ENCODE data around the gene MAGEB4. TPM values are rescaled to one million over a fixed set of nuclear protein-coding genes. Genes with fewer than 3 reads are reported as not detected.

MAGEB4 gene
- total and polyA plus RNA-seq, 10 of the 15 experiments (the other 5 are each of a cell fraction or from before 2014, with no cell fraction given) = 0.04 TPM; not detected in 9

GRCh38 chrX:30262763-30263162, 21.0 kb downstream of the MAGEB4 start (continued):
- TF ChIP-seq BMI1 (IDR thresholded peaks at IDR 0.05; ENCODE audit: borderline replicate concordance) (no peak), SIX5 (IDR thresholded peaks at IDR 0.05; ENCODE audit: low read depth, low read length, severe bottlenecking) (no peak)

- CTCF ChIA-PET = no interaction called here
These were observed 28.8 kb downstream of the MAGEB4 start for GRCh38 chrX:30270639-30271038.

More at GRCh38 chrX:30270639-30271038, 28.8 kb downstream of the MAGEB4 start:
- WGBS (ENCODE audit: insufficient coverage, insufficient replicate concordance, low lambda C conversion rate, missing lambda C conversion rate) = 3% methylated on average over 3 of the region's 3 CpGs
- H3K9ac ChIP-seq (ENCODE audit: control insufficient read depth, insufficient read depth, low read length) = no peak overlapping the region
- H3K4me2 ChIP-seq (ENCODE audit: control insufficient read depth, insufficient read depth) = no peak overlapping the region
- RAD21 ChIA-PET (ENCODE audit: unreplicated experiment) = no interaction called here
- no peak for FAIRE-seq
- no peak for DNase-seq (ENCODE audit: low read depth, low spot score)
- H3K27me3 ChIP-seq (replicated peaks in 1 of 2; ENCODE audit: control insufficient read depth in 2 of 2, insufficient read depth in 2 of 2, low read length in 1 of 2) = peaks cover 0 to 2% of the 10 kb centered on the region in 2 experiments; a peak in 1 of 4 replicates
- POLR2A ChIA-PET = no interaction called here
- TF ChIP-seq RB1 (IDR thresholded peaks at IDR 0.05; ENCODE audit: borderline replicate concordance) (no peak), IKZF2 (IDR thresholded peaks at IDR 0.05) (no peak), NFXL1 (IDR thresholded peaks at IDR 0.05; ENCODE audit: borderline replicate concordance) (no peak), ZBTB4 (CRISPR knock-in tag; IDR thresholded peaks at IDR 0.05) (no peak), SMAD5 (IDR thresholded peaks at IDR 0.05; ENCODE audit: low read depth) (no peak), NKRF (conservative IDR thresholded peaks at IDR 0.05) (no peak)
- intact Hi-C loops (cut with micrococcal nuclease; ENCODE audit: unreplicated experiment) = loop anchor here (10.0 kb wide), 1 partner anchor 126 kb away; no protein-coding TSS in a partner anchor
- no peaks in the 10 kb centered on the region for H3K4me1 ChIP-seq (ENCODE audit: control insufficient read depth, insufficient read depth, low read length)
- SMC1A ChIA-PET (ENCODE audit: uncharacterized antibody, unreplicated experiment) = no interaction called here
- H3K36me3 ChIP-seq (ENCODE audit: control insufficient read depth in 2 of 2, insufficient read depth in 2 of 2, low read length in 1 of 2) = no peaks in the 10 kb centered on the region
- no TSS peak for BruUV-seq (replicated peaks)
- in situ Hi-C loops (cut with MboI) = loop anchor here (10.0 kb wide), 1 partner anchor 234 kb away; no protein-coding TSS in a partner anchor
- H2AFZ ChIP-seq (ENCODE audit: control insufficient read depth, low read depth, low read length) = no peak overlapping the region
- no peaks in the 10 kb centered on the region for H3K79me2 ChIP-seq (ENCODE audit: control insufficient read depth, insufficient read depth, low read length)
- no peaks in the 10 kb centered on the region for H3K9me3 ChIP-seq (replicated peaks; ENCODE audit: control insufficient read depth, insufficient read depth, low read length)
- no peaks in the 10 kb centered on the region for H4K20me1 ChIP-seq (ENCODE audit: control insufficient read depth, insufficient read depth)
- H3K4me3 ChIP-seq = no peak overlapping the region
- no peak overlapping the region for H3K27ac ChIP-seq (ENCODE audit: control insufficient read depth, insufficient read depth)
- ATAC-seq = no peak; the same call in 2 of the 3 replicates

Data from GM12878 (cell line).